ENCODE measurements around the gene BORCS5.

- no peak for TF ChIP-seq POLR2A (IDR thresholded peaks at IDR 0.05; ENCODE audit: low read depth, low read length)
- TF ChIP-seq, protein P1, sequence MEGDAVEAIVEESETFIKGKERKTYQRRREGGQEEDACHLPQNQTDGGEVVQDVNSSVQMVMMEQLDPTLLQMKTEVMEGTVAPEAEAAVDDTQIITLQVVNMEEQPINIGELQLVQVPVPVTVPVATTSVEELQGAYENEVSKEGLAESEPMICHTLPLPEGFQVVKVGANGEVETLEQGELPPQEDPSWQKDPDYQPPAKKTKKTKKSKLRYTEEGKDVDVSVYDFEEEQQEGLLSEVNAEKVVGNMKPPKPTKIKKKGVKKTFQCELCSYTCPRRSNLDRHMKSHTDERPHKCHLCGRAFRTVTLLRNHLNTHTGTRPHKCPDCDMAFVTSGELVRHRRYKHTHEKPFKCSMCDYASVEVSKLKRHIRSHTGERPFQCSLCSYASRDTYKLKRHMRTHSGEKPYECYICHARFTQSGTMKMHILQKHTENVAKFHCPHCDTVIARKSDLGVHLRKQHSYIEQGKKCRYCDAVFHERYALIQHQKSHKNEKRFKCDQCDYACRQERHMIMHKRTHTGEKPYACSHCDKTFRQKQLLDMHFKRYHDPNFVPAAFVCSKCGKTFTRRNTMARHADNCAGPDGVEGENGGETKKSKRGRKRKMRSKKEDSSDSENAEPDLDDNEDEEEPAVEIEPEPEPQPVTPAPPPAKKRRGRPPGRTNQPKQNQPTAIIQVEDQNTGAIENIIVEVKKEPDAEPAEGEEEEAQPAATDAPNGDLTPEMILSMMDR (conservative IDR thresholded peaks at IDR 0.05; ENCODE audit: low read depth, low read length) = 0 out of 2 replicates have a peak, but pooled peaks have one; percentile 14
- TF ChIP-seq BHLHE40 (IDR thresholded peaks at IDR 0.05; ENCODE audit: low read depth, low read length) = peak; percentile 50
- peak; percentile 22 for TF ChIP-seq RCOR1 (IDR thresholded peaks at IDR 0.05; ENCODE audit: insufficient replicate concordance, low read length)
- no peak for TF ChIP-seq SMC3 (IDR thresholded peaks at IDR 0.05; ENCODE audit: low read depth, low read length)
- no peak for TF ChIP-seq MAZ (IDR thresholded peaks at IDR 0.05; ENCODE audit: borderline replicate concordance, low read depth, low read length)
- TF ChIP-seq NFE2L2 (IDR thresholded peaks at IDR 0.05; ENCODE audit: low read depth, low read length) = no peak; the same call in 1 of the 2 replicates
- TF ChIP-seq, protein P2, sequence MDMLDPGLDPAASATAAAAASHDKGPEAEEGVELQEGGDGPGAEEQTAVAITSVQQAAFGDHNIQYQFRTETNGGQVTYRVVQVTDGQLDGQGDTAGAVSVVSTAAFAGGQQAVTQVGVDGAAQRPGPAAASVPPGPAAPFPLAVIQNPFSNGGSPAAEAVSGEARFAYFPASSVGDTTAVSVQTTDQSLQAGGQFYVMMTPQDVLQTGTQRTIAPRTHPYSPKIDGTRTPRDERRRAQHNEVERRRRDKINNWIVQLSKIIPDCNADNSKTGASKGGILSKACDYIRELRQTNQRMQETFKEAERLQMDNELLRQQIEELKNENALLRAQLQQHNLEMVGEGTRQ (IDR thresholded peaks at IDR 0.05; ENCODE audit: low read depth, low read length) = no peak
- TF ChIP-seq MXI1 (IDR thresholded peaks at IDR 0.05; ENCODE audit: borderline replicate concordance, low read depth, low read length) = no peak
- peak; percentile 28 for TF ChIP-seq RAD21 (IDR thresholded peaks at IDR 0.05; ENCODE audit: low read length)
- TF ChIP-seq FOS (IDR thresholded peaks at IDR 0.05; ENCODE audit: low read depth, low read length) = peak; percentile 94
- TF ChIP-seq RFX5 (IDR thresholded peaks at IDR 0.05; ENCODE audit: low read depth, low read length) = no peak; the same call in 1 of the 2 replicates
- TF ChIP-seq, protein P3, sequence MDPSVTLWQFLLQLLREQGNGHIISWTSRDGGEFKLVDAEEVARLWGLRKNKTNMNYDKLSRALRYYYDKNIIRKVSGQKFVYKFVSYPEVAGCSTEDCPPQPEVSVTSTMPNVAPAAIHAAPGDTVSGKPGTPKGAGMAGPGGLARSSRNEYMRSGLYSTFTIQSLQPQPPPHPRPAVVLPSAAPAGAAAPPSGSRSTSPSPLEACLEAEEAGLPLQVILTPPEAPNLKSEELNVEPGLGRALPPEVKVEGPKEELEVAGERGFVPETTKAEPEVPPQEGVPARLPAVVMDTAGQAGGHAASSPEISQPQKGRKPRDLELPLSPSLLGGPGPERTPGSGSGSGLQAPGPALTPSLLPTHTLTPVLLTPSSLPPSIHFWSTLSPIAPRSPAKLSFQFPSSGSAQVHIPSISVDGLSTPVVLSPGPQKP (IDR thresholded peaks at IDR 0.05; ENCODE audit: borderline replicate concordance, low read depth, low read length) = no peak
These were observed 41.4 kb downstream of the BORCS5 start for GRCh38 chr12:12398026-12398859.

Data from IMR-90 (cell line).